SH-SY5Y (cell line): Measurements from ENCODE around the gene GPC1.

Source experiments
- GATA2 ChIP-seq: IDR thresholded peaks from 2 replicates; pipeline ENCODE4 v1.6.1; 2011; ENCODE audit warnings: mild to moderate bottlenecking, low read depth, low read length
- GATA3 ChIP-seq: IDR thresholded peaks from 2 replicates; pipeline ENCODE4 v1.6.1; 2011; ENCODE audit warnings: low read depth, mild to moderate bottlenecking, low read length, moderate library complexity

GPC1 gene

GRCh38 chr2:240436683-240437550 is 1.5 kb downstream of the GPC1 start:
- TF ChIP-seq GATA3 (no peak), GATA2 (no peak)

- TF ChIP-seq GATA3: no peak
- no peak for TF ChIP-seq GATA2
These were observed 2.0 kb downstream of the GPC1 start for GRCh38 chr2:240437551-240437860.

GRCh38 chr2:240437861-240438809 is 2.7 kb downstream of the GPC1 start:
- no peak for TF ChIP-seq GATA2
- no peak for TF ChIP-seq GATA3

- TF ChIP-seq GATA3: no peak
These were observed 3.6 kb downstream of the GPC1 start for GRCh38 chr2:240438810-240439697.

GRCh38 chr2:240439698-240440151 is 4.3 kb downstream of the GPC1 start:
- TF ChIP-seq GATA3 (no peak), GATA2 (no peak)

GRCh38 chr2:240440251-240440650 is 4.8 kb downstream of the GPC1 start:
- no peak for TF ChIP-seq GATA2
- TF ChIP-seq GATA3: no peak

- no peak for TF ChIP-seq GATA3
These were observed 5.3 kb downstream of the GPC1 start for GRCh38 chr2:240440704-240441320.

- TF ChIP-seq GATA2: no peak
- TF ChIP-seq GATA3: no peak
These were observed 6.0 kb downstream of the GPC1 start for GRCh38 chr2:240441326-240441992.

GRCh38 chr2:240441993-240442411 is 6.5 kb downstream of the GPC1 start:
- no peak for TF ChIP-seq GATA2
- no peak for TF ChIP-seq GATA3

- no peak for TF ChIP-seq GATA2
- TF ChIP-seq GATA3: no peak
These were observed 7.6 kb downstream of the GPC1 start for GRCh38 chr2:240442891-240443715.

- TF ChIP-seq GATA3 (no peak), GATA2 (no peak)
These were observed 8.4 kb downstream of the GPC1 start for GRCh38 chr2:240443891-240444301.

- no peak for TF ChIP-seq GATA2
- TF ChIP-seq GATA3: no peak
These were observed 9.0 kb downstream of the GPC1 start for GRCh38 chr2:240444464-240444863.
